OCI-LY3 (cell line): ENCODE results near the gene VGLL4.
A peak's percentile ranks its signal among the peaks of the same experiment; 100 is the strongest.

Source experiments
- EZH2phosphoT487 ChIP-seq: fragments of 200-600 bp; shearing (Covaris generic); IDR thresholded peaks from 2 replicates; pipeline ENCODE4 v1.6.1; 2018; ENCODE audit warnings: antibody characterized with exemption, mixed run types, low read depth
- TF ChIP-seq, protein P1 (sequence below): fragments of 200-600, 300-600 bp; sonication (generic); IDR thresholded peaks from 2 replicates; pipeline ENCODE4 v1.5.1; 2014; ENCODE audit warnings: antibody characterized with exemption, low read length, low read depth

- TF ChIP-seq, protein P1, sequence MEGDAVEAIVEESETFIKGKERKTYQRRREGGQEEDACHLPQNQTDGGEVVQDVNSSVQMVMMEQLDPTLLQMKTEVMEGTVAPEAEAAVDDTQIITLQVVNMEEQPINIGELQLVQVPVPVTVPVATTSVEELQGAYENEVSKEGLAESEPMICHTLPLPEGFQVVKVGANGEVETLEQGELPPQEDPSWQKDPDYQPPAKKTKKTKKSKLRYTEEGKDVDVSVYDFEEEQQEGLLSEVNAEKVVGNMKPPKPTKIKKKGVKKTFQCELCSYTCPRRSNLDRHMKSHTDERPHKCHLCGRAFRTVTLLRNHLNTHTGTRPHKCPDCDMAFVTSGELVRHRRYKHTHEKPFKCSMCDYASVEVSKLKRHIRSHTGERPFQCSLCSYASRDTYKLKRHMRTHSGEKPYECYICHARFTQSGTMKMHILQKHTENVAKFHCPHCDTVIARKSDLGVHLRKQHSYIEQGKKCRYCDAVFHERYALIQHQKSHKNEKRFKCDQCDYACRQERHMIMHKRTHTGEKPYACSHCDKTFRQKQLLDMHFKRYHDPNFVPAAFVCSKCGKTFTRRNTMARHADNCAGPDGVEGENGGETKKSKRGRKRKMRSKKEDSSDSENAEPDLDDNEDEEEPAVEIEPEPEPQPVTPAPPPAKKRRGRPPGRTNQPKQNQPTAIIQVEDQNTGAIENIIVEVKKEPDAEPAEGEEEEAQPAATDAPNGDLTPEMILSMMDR, result peak; percentile 42
- no peak for TF ChIP-seq EZH2phosphoT487
Measured at GRCh38 chr3:11655196-11655928, 11.6 kb upstream of the VGLL4 start.
